Measurements from ENCODE around the gene CRELD1.

- TF ChIP-seq CTCF (IDR thresholded peaks at IDR 0.05), result no peak
- no peak for TF ChIP-seq POLR2A (IDR thresholded peaks at IDR 0.05)
Observed at GRCh38 chr3:9906480-9906879, 27.2 kb upstream of the CRELD1 start.

All from body of pancreas (tissue), 4 donors.